HG02610 (cell line): Measurements from ENCODE around the gene GALM.
"Not testable (repeated sequence)": the region's sequence is repeated elsewhere in the genome, so short reads cannot be mapped to it uniquely, and the experiment has no call there.

Source experiments
- ATAC-seq: cut with Tn5 transposase; IDR thresholded peaks from one replicate; pipeline ENCODE4 v1.9.1; 2021; ENCODE audit warnings: mild to moderate bottlenecking, moderate library complexity; ENCODE audit not compliant: unreplicated experiment

GALM gene

GRCh38 chr2:38755891-38756290 is 90.0 kb downstream of the GALM start:
- ATAC-seq = not testable (repeated sequence)

DNA sequence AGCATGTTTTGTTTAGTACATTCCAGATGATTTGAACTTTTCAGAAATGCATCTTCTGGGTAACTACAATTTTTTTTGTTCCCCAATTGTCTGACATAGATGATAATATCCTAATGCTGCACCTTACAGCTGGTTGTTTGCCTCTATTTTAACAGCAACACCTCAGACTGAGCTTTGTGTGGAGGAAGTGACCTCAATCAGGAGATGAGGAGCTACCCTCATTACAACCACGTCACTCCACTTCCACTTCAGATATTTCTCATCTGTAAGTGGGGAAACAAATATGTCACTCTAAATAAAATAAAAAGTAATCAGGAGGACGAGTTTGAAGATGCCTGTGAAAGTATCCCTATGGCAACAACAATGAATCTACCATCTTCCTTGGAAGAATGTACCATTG is 97.3 kb downstream of the GALM start:
- ATAC-seq = no peak

- ATAC-seq = no peak
Observed at GRCh38 chr2:38763728-38764127, 97.8 kb downstream of the GALM start.

GRCh38 chr2:38765149-38765548 is 99.2 kb downstream of the GALM start:
- ATAC-seq = no peak

- ATAC-seq = no peak
Observed at GRCh38 chr2:38765551-38765950, 99.6 kb downstream of the GALM start.

- no peak for ATAC-seq
Observed at GRCh38 chr2:38771632-38772031, 105.7 kb downstream of the GALM start.

GRCh38 chr2:38775097-38775920 is 109.4 kb downstream of the GALM start:
- no peak for ATAC-seq

DNA sequence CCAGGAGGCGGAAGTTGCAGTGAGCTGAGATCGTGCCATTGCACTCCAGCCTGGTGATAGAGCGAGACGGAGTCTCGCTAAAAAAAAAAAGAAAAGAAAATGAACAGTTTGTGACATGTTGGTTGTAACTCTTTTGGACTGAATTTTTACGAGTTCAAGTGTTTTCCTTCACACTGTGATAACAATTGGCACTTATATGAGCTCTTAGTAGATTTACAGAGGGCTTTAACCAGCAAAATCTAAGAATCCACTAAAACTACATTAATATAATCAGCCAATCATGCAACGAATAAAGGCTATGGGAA is 110.0 kb downstream of the GALM start:
- ATAC-seq = no peak

GRCh38 chr2:38776531-38776930 is 110.6 kb downstream of the GALM start:
- ATAC-seq = no peak

DNA sequence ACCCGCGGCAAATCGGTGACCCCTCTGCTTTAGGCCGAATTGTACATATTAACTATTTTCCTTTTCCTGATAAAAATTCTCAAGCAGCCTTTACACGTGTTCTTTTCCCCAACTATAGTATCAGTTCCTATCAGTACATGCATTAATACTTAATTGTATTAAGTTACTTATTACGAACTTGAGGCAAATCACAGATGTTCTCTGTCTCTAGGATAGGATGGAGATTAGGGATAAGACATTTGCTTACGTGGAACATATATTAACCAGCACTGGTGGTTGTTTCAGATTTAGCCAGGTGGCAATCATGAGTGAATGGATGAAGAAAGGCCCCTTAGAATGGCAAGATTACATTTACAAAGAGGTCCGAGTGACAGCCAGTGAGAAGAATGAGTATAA is 112.8 kb downstream of the GALM start:
- no peak for ATAC-seq

DNA sequence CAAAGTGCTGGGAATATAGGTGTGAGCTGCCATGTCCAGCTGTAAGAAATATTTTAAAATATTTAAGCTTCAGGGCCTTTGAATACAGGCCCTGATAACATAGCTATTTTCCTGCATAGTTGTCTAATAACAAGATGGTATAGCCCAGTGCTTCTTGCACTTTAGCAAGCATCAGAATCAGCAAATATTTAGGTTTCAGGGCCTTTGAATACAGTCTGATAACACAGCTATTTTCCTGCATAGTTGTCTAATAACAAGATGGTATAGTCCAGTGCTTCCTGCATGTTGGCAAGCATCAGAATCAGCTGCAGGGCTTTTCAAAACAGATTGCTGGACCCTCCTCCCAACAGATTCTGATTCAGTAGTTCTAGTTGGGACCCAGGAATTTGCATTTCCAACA is 117.7 kb downstream of the GALM start:
- ATAC-seq = no peak
